Fibroblast of lung (primary cell): ENCODE measurements around the gene CELSR2. TPM values are rescaled to one million over a fixed set of nuclear protein-coding genes. Genes with fewer than 3 reads are reported as not detected.

ENCODE experiments used
- DNase-seq, 2 donors: peaks; one replicate each; pipeline versions ENCODE4 v3.0.0 to v3.0.0-alpha.2; 2010; ENCODE audit warnings: low read depth in 2 of 2
- H2AFZ ChIP-seq: 2 replicates; pipeline ENCODE4 v1.5.1; 2012; ENCODE audit warnings: low read length, control low read depth, inconsistent platforms
- H3K27ac ChIP-seq: 2 replicates; pipeline ENCODE4 v1.5.1; 2011; ENCODE audit warnings: low read length, control low read depth; ENCODE audit not compliant: insufficient read depth
- H3K27me3 ChIP-seq: 2 replicates; pipeline ENCODE4 v1.5.1; 2011; ENCODE audit warnings: mild to moderate bottlenecking, low read length; ENCODE audit not compliant: control insufficient read depth, insufficient read depth
- H3K36me3 ChIP-seq: 2 replicates; pipeline ENCODE4 v1.5.1; 2011; ENCODE audit warnings: low read length; ENCODE audit not compliant: control insufficient read depth, insufficient read depth
- H3K4me1 ChIP-seq: 2 replicates; pipeline ENCODE4 v1.5.1; 2011; ENCODE audit warnings: low read length; ENCODE audit not compliant: control insufficient read depth, insufficient read depth; ENCODE audit errors: extremely low read depth
- H3K4me2 ChIP-seq: 2 replicates; pipeline ENCODE4 v1.5.1; 2011; ENCODE audit warnings: low read length, control low read depth; ENCODE audit not compliant: insufficient read depth; ENCODE audit errors: extremely low read depth
- H3K4me3 ChIP-seq, 4 experiments: fragments of 200-600 bp in 1 of 4; sonication (generic) in 1 of 4; replicated peaks in 1 of 4; 2 replicates each; pipeline ENCODE4 v1.5.1; 2011 to 2016; ENCODE audit warnings: low read length in 4 of 4, low read depth in 3 of 4, mild to moderate bottlenecking in 3 of 4, control low read depth in 2 of 4, inconsistent platforms in 1 of 4, mixed read lengths in 1 of 4; ENCODE audit not compliant: insufficient read depth in 1 of 4; ENCODE audit errors: control extremely low read depth in 1 of 4
- H3K79me2 ChIP-seq: 2 replicates; pipeline ENCODE4 v1.5.1; 2012; ENCODE audit warnings: mild to moderate bottlenecking, low read length, inconsistent platforms; ENCODE audit not compliant: control insufficient read depth, insufficient read depth
- H3K9ac ChIP-seq: 2 replicates; pipeline ENCODE4 v1.5.1; 2011; ENCODE audit warnings: mild to moderate bottlenecking, low read length, control low read depth; ENCODE audit not compliant: insufficient read depth
- H3K9me3 ChIP-seq: 2 replicates; pipeline ENCODE4 v1.5.1; 2012; ENCODE audit warnings: low read depth, low read length; ENCODE audit not compliant: control insufficient read depth, insufficient read depth
- H4K20me1 ChIP-seq: 2 replicates; pipeline ENCODE4 v1.5.1; 2011; ENCODE audit warnings: low read length; ENCODE audit not compliant: control insufficient read depth, insufficient read depth; ENCODE audit errors: extremely low read depth
- CTCF ChIP-seq, 2 donors: IDR thresholded peaks in 1 of 2; conservative IDR thresholded peaks in 1 of 2; 1 replicate in 1 of 2; 2 replicates in 1 of 2; pipeline ENCODE4 v1.5.1; 2011 to 2012; ENCODE audit warnings: low read length in 2 of 2, control low read depth in 1 of 2, inconsistent platforms in 1 of 2, low read depth in 1 of 2, mild to moderate bottlenecking in 1 of 2
- EZH2 ChIP-seq: IDR thresholded peaks from 2 replicates; pipeline ENCODE4 v1.5.1; 2012; ENCODE audit warnings: low read length, control low read depth, mild to moderate bottlenecking; ENCODE audit errors: missing control alignments
- polyA plus RNA-seq, 2 donors: library from polyadenylated mRNA; depleted of rRNA in 1 of 2; stranded (reverse) in 1 of 2; unstranded in 1 of 2; fragments of >200 nt; gene quantifications; 2 replicates each; pipeline ENCODE4 v1.2.1, GENCODE V29; 2011 to 2012; ENCODE audit warnings: missing spikeins in 1 of 2
- total RNA-seq: library from RNA; depleted of rRNA; stranded (reverse); fragments of >200 nt; gene quantifications from 2 replicates; pipeline ENCODE4 v1.2.1, GENCODE V29; 2014

The CELSR2 gene
- total and polyA plus RNA-seq, 2 donors (not counting 1 experiment from before 2014, with no cell fraction given) = 0.67 to 3.5 TPM

- no peak overlapping the region for H3K4me2 ChIP-seq
- no peak overlapping the region for H2AFZ ChIP-seq
- no peak for TF ChIP-seq EZH2
- no peak for TF ChIP-seq CTCF (conservative IDR thresholded peaks at IDR 0.05 in 1 of 2, IDR thresholded peaks at IDR 0.05 in 1 of 2; ENCODE audit: low read depth in 1 of 2, low read length in 2 of 2)
- no peak overlapping the region for H3K27ac ChIP-seq
- peak; percentile 29 to 94 for DNase-seq
- H3K36me3 ChIP-seq = no peaks in the 10 kb centered on the region
- no peaks in the 10 kb centered on the region for H3K9me3 ChIP-seq
- H4K20me1 ChIP-seq = no peaks in the 10 kb centered on the region
- H3K4me1 ChIP-seq = no peaks in the 10 kb centered on the region
- no peaks in the 10 kb centered on the region for H3K79me2 ChIP-seq
- no peak overlapping the region for H3K4me3 ChIP-seq
- H3K27me3 ChIP-seq = no peaks in the 10 kb centered on the region
- H3K9ac ChIP-seq = no peak overlapping the region
Measured at GRCh38 chr1:109266965-109267364, 17.6 kb downstream of the CELSR2 start.

- H3K27me3 ChIP-seq = no peaks in the 10 kb centered on the region
- no peak overlapping the region for H3K27ac ChIP-seq
- no peaks in the 10 kb centered on the region for H3K36me3 ChIP-seq
- TF ChIP-seq EZH2 (no peak), CTCF (conservative IDR thresholded peaks at IDR 0.05 in 1 of 2, IDR thresholded peaks at IDR 0.05 in 1 of 2; ENCODE audit: low read depth in 1 of 2, low read length in 2 of 2) (no peak)
- H4K20me1 ChIP-seq = no peaks in the 10 kb centered on the region
- no peaks in the 10 kb centered on the region for H3K4me1 ChIP-seq
- no peak overlapping the region for H3K4me2 ChIP-seq
- DNase-seq = peak in 1 of 2 donors; percentile 73
- H3K9ac ChIP-seq = no peak overlapping the region
- no peaks in the 10 kb centered on the region for H3K9me3 ChIP-seq
- H3K79me2 ChIP-seq = no peaks in the 10 kb centered on the region
- no peak overlapping the region for H2AFZ ChIP-seq
- H3K4me3 ChIP-seq = no peak overlapping the region
Measured at GRCh38 chr1:109267743-109268300, 18.5 kb downstream of the CELSR2 start.

GRCh38 chr1:109268431-109269211 is 19.3 kb downstream of the CELSR2 start:
- no peak for DNase-seq

More at GRCh38 chr1:109268431-109269211, 19.3 kb downstream of the CELSR2 start:
- Histone ChIP-seq H4K20me1 (no peaks in the 10 kb centered on the region), H3K36me3 (no peaks in the 10 kb centered on the region), H3K4me1 (no peaks in the 10 kb centered on the region), H3K27me3 (no peaks in the 10 kb centered on the region), H3K4me3 (no peak overlapping the region), H3K79me2 (no peaks in the 10 kb centered on the region), H3K9ac (no peak overlapping the region), H3K4me2 (no peak overlapping the region), H3K27ac (no peak overlapping the region), H3K9me3 (no peaks in the 10 kb centered on the region), H2AFZ (no peak overlapping the region)
- TF ChIP-seq EZH2 (no peak), CTCF (conservative IDR thresholded peaks at IDR 0.05 in 1 of 2, IDR thresholded peaks at IDR 0.05 in 1 of 2; ENCODE audit: low read depth in 1 of 2, low read length in 2 of 2) (no peak)
